IMR-90 (cell line): ENCODE data around the gene TXNDC16. TPM values are rescaled to one million over a fixed set of nuclear protein-coding genes. Genes with fewer than 3 reads are reported as not detected.

Source experiments
- ATAC-seq: fragments of 200-7000 bp; cut with Tn5 transposase; 2 replicates; pipeline ENCODE4 v1.9.1; 2020; ENCODE audit warnings: low read depth, mild to moderate bottlenecking, moderate library complexity
- BruUV-seq: library from RNA; stranded (reverse); fragments of 400-500 nt; replicated peaks from 2 replicates; lab custom pipeline; 2021; lab: Mats Ljungman, UMichigan
- CTCF ChIA-PET: fragments of 300-600 bp; formaldehyde crosslinking; extraction: SDS; loops from one replicate; lab custom pipeline; 2021; ENCODE audit warnings: antibody characterized with exemption; lab: Yijun Ruan, JAX
- POLR2A ChIA-PET: fragments of 300-600 bp; sonication (Branson Sonifier 250); formaldehyde crosslinking; loops from one replicate; lab custom pipeline; 2022; ENCODE audit warnings: antibody characterized with exemption; ENCODE audit not compliant: unreplicated experiment; lab: Charles Lee
- DNase-seq: peaks from one replicate; pipeline ENCODE4 v3.0.0; 2013
- H2AFZ ChIP-seq: replicated peaks from 2 replicates; pipeline ENCODE3; 2013; ENCODE audit warnings: low read length, mild to moderate bottlenecking; ENCODE audit not compliant: poor library complexity
- H2AK5ac ChIP-seq: 2 replicates; pipeline ENCODE4 v1.6.1; 2013; ENCODE audit warnings: low read depth, low read length, inconsistent platforms
- H2AK9ac ChIP-seq: replicated peaks from 2 replicates; pipeline ENCODE3; 2013; ENCODE audit warnings: mild to moderate bottlenecking, low read depth, low read length, moderate library complexity; ENCODE audit not compliant: poor library complexity
- H2BK120ac ChIP-seq: 2 replicates; pipeline ENCODE4 v1.6.1; 2013; ENCODE audit warnings: low read depth, low read length, inconsistent platforms
- H2BK15ac ChIP-seq: 3 replicates; pipeline ENCODE4 v1.6.1; 2013; ENCODE audit warnings: low read depth, low read length, inconsistent platforms
- H2BK20ac ChIP-seq: 2 replicates; pipeline ENCODE4 v1.6.1; 2013; ENCODE audit warnings: low read depth, mild to moderate bottlenecking, inconsistent platforms, low read length, moderate library complexity
- H2BK5ac ChIP-seq: 2 replicates; pipeline ENCODE4 v1.6.1; 2013; ENCODE audit warnings: mild to moderate bottlenecking, low read depth, low read length, inconsistent platforms; ENCODE audit not compliant: poor library complexity, severe bottlenecking
- H3K14ac ChIP-seq: replicated peaks from 2 replicates; pipeline ENCODE4 v1.6.1; 2013; ENCODE audit warnings: low read depth, low read length, inconsistent platforms
- H3K18ac ChIP-seq: 2 replicates; pipeline ENCODE4 v1.6.1; 2013; ENCODE audit warnings: low read depth, low read length, control low read depth
- H3K23ac ChIP-seq: 2 replicates; pipeline ENCODE4 v1.6.1; 2013; ENCODE audit warnings: low read depth, low read length, inconsistent platforms
- H3K27ac ChIP-seq: 2 replicates; pipeline ENCODE4 v1.5.1; 2013; ENCODE audit warnings: mild to moderate bottlenecking, control low read depth, low read length; ENCODE audit not compliant: insufficient read depth
- H3K27me3 ChIP-seq: 2 replicates; pipeline ENCODE4 v1.6.1; 2013; ENCODE audit warnings: low read length; ENCODE audit not compliant: control insufficient read depth, insufficient read depth
- H3K36me3 ChIP-seq: 2 replicates; pipeline ENCODE4 v1.6.1; 2013; ENCODE audit warnings: low read length, mixed read lengths; ENCODE audit not compliant: control insufficient read depth, insufficient read depth
- H3K4ac ChIP-seq: 2 replicates; pipeline ENCODE4 v1.6.1; 2013; ENCODE audit warnings: low read depth, low read length, inconsistent platforms
- H3K4me1 ChIP-seq: 2 replicates; pipeline ENCODE4 v1.6.1; 2013; ENCODE audit warnings: low read length, mixed read lengths; ENCODE audit not compliant: control insufficient read depth, insufficient read depth
- H3K4me2 ChIP-seq: 2 replicates; pipeline ENCODE4 v1.6.1; 2013; ENCODE audit warnings: low read depth, mild to moderate bottlenecking, control low read depth, low read length, moderate library complexity
- H3K4me3 ChIP-seq: 2 replicates; pipeline ENCODE4 v1.5.1; 2013; ENCODE audit warnings: low read depth, mild to moderate bottlenecking, control low read depth, low read length, moderate library complexity; ENCODE audit not compliant: insufficient read depth
- H3K56ac ChIP-seq: 2 replicates; pipeline ENCODE4 v1.6.1; 2013; ENCODE audit warnings: low read length, inconsistent platforms; ENCODE audit not compliant: insufficient read depth; ENCODE audit errors: extremely low read depth
- H3K79me1 ChIP-seq, 2 experiments: 2 replicates each; pipeline ENCODE4 v1.6.1; 2013; ENCODE audit warnings: low read length in 2 of 2, inconsistent platforms in 1 of 2, low read depth in 1 of 2
- H3K9ac ChIP-seq: 2 replicates; pipeline ENCODE4 v1.6.1; 2013; ENCODE audit warnings: low read depth, low read length, control low read depth
- H3K9me1 ChIP-seq: 2 replicates; pipeline ENCODE4 v1.6.1; 2013; ENCODE audit warnings: low read length, inconsistent platforms; ENCODE audit not compliant: insufficient read depth
- H3K9me3 ChIP-seq: 2 replicates; pipeline ENCODE4 v1.6.1; 2013; ENCODE audit warnings: low read length; ENCODE audit not compliant: control insufficient read depth, insufficient read depth
- H4K20me1 ChIP-seq: 2 replicates; pipeline ENCODE4 v1.6.1; 2013; ENCODE audit warnings: low read length, inconsistent platforms; ENCODE audit not compliant: insufficient read depth
- H4K5ac ChIP-seq: 2 replicates; pipeline ENCODE4 v1.6.1; 2013; ENCODE audit warnings: mild to moderate bottlenecking, low read depth, low read length, control low read depth
- H4K8ac ChIP-seq, 2 experiments: 2 replicates each; pipeline ENCODE4 v1.6.1; 2013; ENCODE audit warnings: low read depth in 2 of 2, low read length in 2 of 2, control low read depth in 1 of 2, inconsistent platforms in 1 of 2
- H4K91ac ChIP-seq: 2 replicates; pipeline ENCODE4 v1.6.1; 2013; ENCODE audit warnings: low read depth, low read length, inconsistent platforms; ENCODE audit not compliant: insufficient read depth
- BHLHE40 ChIP-seq: fragments of 150-350 bp; IDR thresholded peaks from 2 replicates; pipeline ENCODE4 v1.6.1; 2016; ENCODE audit warnings: mild to moderate bottlenecking, low read depth, low read length
- CEBPB ChIP-seq: IDR thresholded peaks from 2 replicates; pipeline ENCODE4 v1.6.1; 2012; ENCODE audit warnings: low read depth, low read length, improper control_type of control experiment
- CHD1 ChIP-seq: IDR thresholded peaks from 2 replicates; pipeline ENCODE4 v1.6.1; 2012; ENCODE audit warnings: low read depth, low read length, improper control_type of control experiment
- FOS ChIP-seq: fragments of 150-350 bp; IDR thresholded peaks from 2 replicates; pipeline ENCODE4 v1.6.1; 2016; ENCODE audit warnings: low read depth, low read length
- MAFK ChIP-seq: IDR thresholded peaks from 2 replicates; pipeline ENCODE4 v1.6.1; 2012; ENCODE audit warnings: low read depth, low read length, improper control_type of control experiment
- MAZ ChIP-seq: IDR thresholded peaks from 2 replicates; pipeline ENCODE4 v1.6.1; 2012; ENCODE audit warnings: low read depth, mild to moderate bottlenecking, low read length, improper control_type of control experiment, moderate library complexity, borderline replicate concordance
- MXI1 ChIP-seq: IDR thresholded peaks from 2 replicates; pipeline ENCODE4 v1.6.1; 2012; ENCODE audit warnings: low read depth, mild to moderate bottlenecking, low read length, moderate library complexity, borderline replicate concordance
- NFE2L2 ChIP-seq: fragments of 150-350 bp; IDR thresholded peaks from 2 replicates; pipeline ENCODE4 v1.6.1; 2016; ENCODE audit warnings: low read depth, mild to moderate bottlenecking, low read length
- POLR2A ChIP-seq: IDR thresholded peaks from 2 replicates; pipeline ENCODE4 v1.6.1; 2012; ENCODE audit warnings: mild to moderate bottlenecking, low read depth, low read length
- RAD21 ChIP-seq: IDR thresholded peaks from 2 replicates; pipeline ENCODE4 v1.6.1; 2012; ENCODE audit warnings: low read length, improper control_type of control experiment
- RCOR1 ChIP-seq: IDR thresholded peaks from 2 replicates; pipeline ENCODE4 v1.6.1; 2012; ENCODE audit warnings: mild to moderate bottlenecking, low read length, improper control_type of control experiment; ENCODE audit not compliant: insufficient replicate concordance
- RFX5 ChIP-seq: IDR thresholded peaks from 2 replicates; pipeline ENCODE4 v1.8.0; 2012; ENCODE audit warnings: low read depth, mild to moderate bottlenecking, low read length, moderate library complexity
- SMC3 ChIP-seq: fragments of 150-350 bp; IDR thresholded peaks from 2 replicates; pipeline ENCODE4 v1.6.1; 2016; ENCODE audit warnings: low read depth, mild to moderate bottlenecking, antibody characterized with exemption, low read length, moderate library complexity
- USF2 ChIP-seq: fragments of 150-350 bp; IDR thresholded peaks from 2 replicates; pipeline ENCODE4 v1.6.1; 2017; ENCODE audit warnings: mild to moderate bottlenecking, antibody characterized with exemption, low read length, low read depth
- WGBS, 2 experiments: methylation state at CpG; one replicate each; pipeline versions ENCODE4 v1.1.5 to v1.1.7; 2013; ENCODE audit warnings: missing lambda C conversion rate in 2 of 2; ENCODE audit not compliant: insufficient read length in 1 of 2; ENCODE audit errors: extremely low coverage in 2 of 2; 5-methylcytosine and 5-hydroxymethylcytosine counted together
- dilution Hi-C: fragments of 300-500 bp; cut with HindIII; formaldehyde crosslinking; loops from one replicate; pipeline ENCODE4 v1.14.3; 2018; ENCODE audit warnings: low sequenced_read_pairs; ENCODE audit not compliant: unreplicated experiment
- in situ Hi-C: fragments of 300-500 bp; cut with MboI; formaldehyde crosslinking; loops from 3 replicates; pipeline ENCODE4 v1.14.3; 2019; ENCODE audit warnings: low sequenced_read_pairs, inconsistent platforms, mixed read lengths
- intact Hi-C: fragments of 100-400 bp; cut with micrococcal nuclease; formaldehyde crosslinking; loops from 2 replicates; pipeline ENCODE4 v1.10.0; 2022
- polyA plus RNA-seq, 3 experiments: library from polyadenylated mRNA; depleted of rRNA; stranded (reverse); fragments of >200 nt; gene quantifications; 2 replicates each; pipeline ENCODE4 v1.2.3, GENCODE V29; 2012; ENCODE audit warnings: low replicate concordance in 1 of 3
- total RNA-seq: library from RNA; depleted of rRNA; stranded (reverse); fragments of >200 nt; gene quantifications from 2 replicates; pipeline ENCODE4 v1.2.3, GENCODE V29; 2012
- TF ChIP-seq, protein P1 (sequence below): fragments of 150-350 bp; IDR thresholded peaks from 2 replicates; pipeline ENCODE4 v1.6.1; 2016; ENCODE audit warnings: low read depth, mild to moderate bottlenecking, low read length, moderate library complexity, borderline replicate concordance
- TF ChIP-seq, protein P2 (sequence below): conservative IDR thresholded peaks from 2 replicates; pipeline ENCODE4 v1.5.1; 2012; ENCODE audit warnings: mild to moderate bottlenecking, low read depth, low read length, improper control_type of control experiment

TXNDC16 gene
- total and polyA plus RNA-seq, 2 of the 4 experiments (the other 2 are of a cell fraction), result 1.4 TPM

DNA sequence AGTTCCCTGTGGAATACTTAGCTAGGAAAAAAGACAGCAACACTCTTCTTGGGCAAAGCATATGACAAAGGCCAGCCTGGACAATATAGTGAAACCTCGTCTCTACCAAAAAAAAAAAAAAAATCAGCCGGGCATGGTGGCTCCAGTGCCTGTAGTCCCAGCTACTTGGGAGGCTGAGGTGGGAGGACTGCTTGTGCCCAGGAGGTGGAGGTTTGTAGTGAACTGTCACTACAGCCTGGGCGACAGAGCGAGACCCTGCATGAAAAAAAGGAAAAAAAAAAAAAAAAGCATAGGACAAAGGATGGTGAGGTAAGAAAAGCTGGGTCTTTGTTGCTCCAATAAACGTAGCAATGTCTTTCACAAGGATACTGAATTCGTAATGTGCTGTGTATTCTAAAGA is 1.1 kb downstream of the TXNDC16 start:
- CTCF ChIA-PET, result no interaction called here
- no TSS peak for BruUV-seq

More for the DNA sequence above, 1.1 kb downstream of the TXNDC16 start:
- H2AK5ac ChIP-seq, result no peak overlapping the region
- intact Hi-C loops, result loop anchor here (5.0 kb wide), 1 partner anchor 234 kb away; no protein-coding TSS in a partner anchor
- H3K27me3 ChIP-seq, result no peaks in the 10 kb centered on the region
- H4K8ac ChIP-seq, result no peak overlapping the region
- H3K23ac ChIP-seq, result no peak overlapping the region
- TF ChIP-seq RCOR1 (no peak), FOS (no peak), USF2 (no peak), NFE2L2 (no peak), RAD21 (no peak), MAZ (no peak), RFX5 (no peak), POLR2A (no peak), BHLHE40 (no peak), MAFK (no peak), SMC3 (no peak), CEBPB (no peak), MXI1 (no peak), CHD1 (no peak)
- TF ChIP-seq, protein P1, sequence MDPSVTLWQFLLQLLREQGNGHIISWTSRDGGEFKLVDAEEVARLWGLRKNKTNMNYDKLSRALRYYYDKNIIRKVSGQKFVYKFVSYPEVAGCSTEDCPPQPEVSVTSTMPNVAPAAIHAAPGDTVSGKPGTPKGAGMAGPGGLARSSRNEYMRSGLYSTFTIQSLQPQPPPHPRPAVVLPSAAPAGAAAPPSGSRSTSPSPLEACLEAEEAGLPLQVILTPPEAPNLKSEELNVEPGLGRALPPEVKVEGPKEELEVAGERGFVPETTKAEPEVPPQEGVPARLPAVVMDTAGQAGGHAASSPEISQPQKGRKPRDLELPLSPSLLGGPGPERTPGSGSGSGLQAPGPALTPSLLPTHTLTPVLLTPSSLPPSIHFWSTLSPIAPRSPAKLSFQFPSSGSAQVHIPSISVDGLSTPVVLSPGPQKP, result no peak
- TF ChIP-seq, protein P2, sequence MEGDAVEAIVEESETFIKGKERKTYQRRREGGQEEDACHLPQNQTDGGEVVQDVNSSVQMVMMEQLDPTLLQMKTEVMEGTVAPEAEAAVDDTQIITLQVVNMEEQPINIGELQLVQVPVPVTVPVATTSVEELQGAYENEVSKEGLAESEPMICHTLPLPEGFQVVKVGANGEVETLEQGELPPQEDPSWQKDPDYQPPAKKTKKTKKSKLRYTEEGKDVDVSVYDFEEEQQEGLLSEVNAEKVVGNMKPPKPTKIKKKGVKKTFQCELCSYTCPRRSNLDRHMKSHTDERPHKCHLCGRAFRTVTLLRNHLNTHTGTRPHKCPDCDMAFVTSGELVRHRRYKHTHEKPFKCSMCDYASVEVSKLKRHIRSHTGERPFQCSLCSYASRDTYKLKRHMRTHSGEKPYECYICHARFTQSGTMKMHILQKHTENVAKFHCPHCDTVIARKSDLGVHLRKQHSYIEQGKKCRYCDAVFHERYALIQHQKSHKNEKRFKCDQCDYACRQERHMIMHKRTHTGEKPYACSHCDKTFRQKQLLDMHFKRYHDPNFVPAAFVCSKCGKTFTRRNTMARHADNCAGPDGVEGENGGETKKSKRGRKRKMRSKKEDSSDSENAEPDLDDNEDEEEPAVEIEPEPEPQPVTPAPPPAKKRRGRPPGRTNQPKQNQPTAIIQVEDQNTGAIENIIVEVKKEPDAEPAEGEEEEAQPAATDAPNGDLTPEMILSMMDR, result no peak
- no peak overlapping the region for H3K4ac ChIP-seq
- H3K27ac ChIP-seq, result no peak overlapping the region
- no peak overlapping the region for H3K4me3 ChIP-seq
- no peak overlapping the region for H2BK15ac ChIP-seq
- H3K14ac ChIP-seq, result no peak overlapping the region
- H4K5ac ChIP-seq, result no peak overlapping the region
- no peak overlapping the region for H4K91ac ChIP-seq
- H3K18ac ChIP-seq, result no peak overlapping the region
- dilution Hi-C loops, result no loop called here
- no peak for ATAC-seq
- in situ Hi-C loops, result no loop called here
- no peak overlapping the region for H3K4me2 ChIP-seq
- no peak for DNase-seq
- H3K56ac ChIP-seq, result no peak overlapping the region
- H2BK5ac ChIP-seq, result no peak overlapping the region
- H3K9ac ChIP-seq, result no peak overlapping the region
- no peak overlapping the region for H2AK9ac ChIP-seq
- POLR2A ChIA-PET, result no interaction called here
- no peaks in the 10 kb centered on the region for H3K9me3 ChIP-seq
- no peaks in the 10 kb centered on the region for H3K36me3 ChIP-seq
- WGBS, 2 experiments, result no CpG with 5 or more reads among the region's 6 CpGs
- peaks cover 0 to 13% of the 10 kb centered on the region in 2 experiments; a peak in 2 of 4 replicates for H3K79me1 ChIP-seq
- no peaks in the 10 kb centered on the region; the same call in 1 of the 2 replicates for H3K9me1 ChIP-seq
- no peaks in the 10 kb centered on the region for H3K4me1 ChIP-seq
- H2BK120ac ChIP-seq, result no peak overlapping the region
- no peak overlapping the region for H2AFZ ChIP-seq
- no peak overlapping the region for H2BK20ac ChIP-seq
- no peaks in the 10 kb centered on the region for H4K20me1 ChIP-seq
